HG02642 (cell line): ENCODE results near the gene KLHDC1.
"Not testable (repeated sequence)": the region's sequence is repeated elsewhere in the genome, so short reads cannot be mapped to it uniquely, and the experiment has no call there.

Experiments used
- ATAC-seq: cut with Tn5 transposase; IDR thresholded peaks from one replicate; pipeline ENCODE4 v1.9.1; 2021; ENCODE audit warnings: mild to moderate bottlenecking; ENCODE audit not compliant: unreplicated experiment, poor library complexity

Gene KLHDC1

GRCh38 chr14:49720744-49721143 is 27.8 kb downstream of the KLHDC1 start:
- ATAC-seq, result no peak

GRCh38 chr14:49721733-49722435 is 29.0 kb downstream of the KLHDC1 start:
- ATAC-seq, result not testable (repeated sequence)

- ATAC-seq, result no peak
Measured at GRCh38 chr14:49727171-49727570, 34.3 kb downstream of the KLHDC1 start.

- no peak for ATAC-seq
Measured at GRCh38 chr14:49732896-49733295, 40.0 kb downstream of the KLHDC1 start.

- no peak for ATAC-seq
Measured at GRCh38 chr14:49733836-49734235, 40.9 kb downstream of the KLHDC1 start.

- not testable (repeated sequence) for ATAC-seq
Measured at GRCh38 chr14:49735669-49736068, 42.7 kb downstream of the KLHDC1 start.

- no peak for ATAC-seq
Measured at GRCh38 chr14:49745191-49745590, 52.3 kb downstream of the KLHDC1 start.

GRCh38 chr14:49746476-49746875 is 53.6 kb downstream of the KLHDC1 start:
- ATAC-seq, result not testable (repeated sequence)

- ATAC-seq, result no peak
Measured at GRCh38 chr14:49754570-49755097, 61.7 kb downstream of the KLHDC1 start.

- ATAC-seq, result no peak
Measured at GRCh38 chr14:49755378-49755777, 62.5 kb downstream of the KLHDC1 start.

GRCh38 chr14:49761839-49762551 is 69.1 kb downstream of the KLHDC1 start:
- no peak for ATAC-seq

GRCh38 chr14:49766839-49767238 is 73.9 kb downstream of the KLHDC1 start:
- ATAC-seq, result no peak

GRCh38 chr14:49767270-49767570 is 74.3 kb downstream of the KLHDC1 start:
- no peak for ATAC-seq

- peak; percentile 95 for ATAC-seq
Measured at GRCh38 chr14:49767571-49768300, 74.8 kb downstream of the KLHDC1 start, which contains the start of gene KLHDC2. KLHDC2 (plus strand) TSS chr14:49768153; CDS start chr14:49768469, 316 bp downstream.

GRCh38 chr14:49768301-49769121 is 75.6 kb downstream of the KLHDC1 start:
- peak; percentile 31 for ATAC-seq

GRCh38 chr14:49769171-49769570 is 76.3 kb downstream of the KLHDC1 start:
- no peak for ATAC-seq

GRCh38 chr14:49769581-49770211 is 76.8 kb downstream of the KLHDC1 start:
- no peak for ATAC-seq

- no peak for ATAC-seq
Measured at GRCh38 chr14:49770212-49770817, 77.4 kb downstream of the KLHDC1 start.

GRCh38 chr14:49771691-49772090 is 78.8 kb downstream of the KLHDC1 start:
- ATAC-seq, result not testable (repeated sequence)
